Urinary bladder (tissue), 4 donors: ENCODE results near the gene DAZAP1. TPM values are rescaled to one million over a fixed set of nuclear protein-coding genes. Genes with fewer than 3 reads are reported as not detected.
"Not testable (repeated sequence)": the region's sequence is repeated elsewhere in the genome, so short reads cannot be mapped to it uniquely, and the experiment has no call there.

Experiments used
- DNase-seq: peaks from one replicate; pipeline ENCODE4 v3.0.0-alpha.2; 2015; ENCODE audit errors: extremely low spot score
- H3K27ac ChIP-seq: one replicate; pipeline ENCODE4 v1.5.1; 2013; ENCODE audit warnings: low read depth, mild to moderate bottlenecking, moderate library complexity
- H3K36me3 ChIP-seq: one replicate; pipeline ENCODE4 v1.6.1; 2013; ENCODE audit warnings: mild to moderate bottlenecking, moderate library complexity; ENCODE audit not compliant: insufficient read depth
- H3K4me1 ChIP-seq: one replicate; pipeline ENCODE4 v1.6.1; 2013; ENCODE audit warnings: mild to moderate bottlenecking, moderate library complexity; ENCODE audit not compliant: insufficient read depth
- H3K4me3 ChIP-seq: one replicate; pipeline ENCODE4 v1.5.1; 2013; ENCODE audit warnings: low read depth, low read length
- WGBS: extraction: QIAGEN DNeasy Blood & Tissue Kit; methylation state at CpG from one replicate; pipeline ENCODE4 v1.1.7; 2013; 5-methylcytosine and 5-hydroxymethylcytosine counted together
- polyA plus RNA-seq: library from polyadenylated mRNA; stranded (reverse); fragments of 200-250 nt; gene quantifications from one replicate; pipeline ENCODE4 v1.2.3, GENCODE V29; 2013
- total RNA-seq: library from RNA; depleted of rRNA; stranded (reverse); fragments of >200 nt; gene quantifications from one replicate; pipeline ENCODE4 v1.2.3, GENCODE V29; 2014
- donor health status: healthy with polysubstance abuse.
- donor health status: healthy.

Gene DAZAP1
- total and polyA plus RNA-seq, 2 donors = 37.0 to 71.5 TPM

- peak; percentile 84 for DNase-seq
- Histone ChIP-seq H3K27ac (peak within 1 kb of the TSS; percentile 82), H3K4me1 (no peaks in the 10 kb centered on the region), H3K4me3 (peak within 1 kb of the TSS; percentile 95), H3K36me3 (peaks cover 9% of the 10 kb centered on the region)
- WGBS = 1% methylated on average over 100 of the region's 100 CpGs
Observed at GRCh38 chr19:1438035-1438932, 30.9 kb downstream of the DAZAP1 start, which contains the start of gene RPS15. Gene RPS15, plus strand, starts transcription at chr19:1438396. Its CDS starts 30 bp downstream, at chr19:1438426.

DNA sequence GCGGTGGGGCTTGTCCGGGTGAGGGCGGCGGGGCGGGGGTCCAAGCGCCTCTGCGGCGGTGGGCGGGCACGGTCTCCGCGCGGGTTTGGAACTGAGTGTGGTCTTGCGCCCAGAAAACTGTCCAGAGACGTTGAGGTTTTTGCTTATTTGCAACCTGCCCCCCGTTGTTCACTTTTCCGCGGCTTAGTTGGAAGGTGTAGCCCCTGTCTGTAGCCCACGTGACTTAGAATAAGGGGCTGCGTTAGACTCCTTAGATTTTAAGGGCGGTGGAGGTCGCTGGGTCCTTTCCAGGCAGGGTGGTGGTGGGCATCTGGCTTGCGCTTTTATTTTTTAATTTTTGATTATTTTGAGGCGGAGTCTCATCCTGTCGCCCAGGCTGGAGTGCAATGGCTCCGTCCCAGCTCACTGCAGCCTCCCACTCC, 31.6 kb downstream of the DAZAP1 start:
- WGBS = 1% methylated on average over 26 of the region's 26 CpGs
- Histone ChIP-seq H3K36me3 (peaks cover 4% of the 10 kb centered on the region), H3K4me3 (peak overlapping the region; percentile 95), H3K27ac (no peak overlapping the region), H3K4me1 (no peaks in the 10 kb centered on the region)
- no peak for DNase-seq

GRCh38 chr19:1439525-1440417, 32.4 kb downstream of the DAZAP1 start:
- H3K4me1 ChIP-seq, H3K27ac ChIP-seq, H3K4me3 ChIP-seq, H3K36me3 ChIP-seq, DNase-seq: not testable (repeated sequence)
- WGBS = 82% methylated on average over 57 of the region's 57 CpGs

- peaks cover 4% of the 10 kb centered on the region for H3K36me3 ChIP-seq
- H3K27ac ChIP-seq = no peak overlapping the region
- H3K4me1 ChIP-seq = peaks cover 2% of the 10 kb centered on the region
- 87% methylated on average over 15 of the region's 15 CpGs for WGBS
- DNase-seq = no peak
- H3K4me3 ChIP-seq = no peak overlapping the region
Observed at GRCh38 chr19:1440418-1440801, 33.0 kb downstream of the DAZAP1 start.

DNA sequence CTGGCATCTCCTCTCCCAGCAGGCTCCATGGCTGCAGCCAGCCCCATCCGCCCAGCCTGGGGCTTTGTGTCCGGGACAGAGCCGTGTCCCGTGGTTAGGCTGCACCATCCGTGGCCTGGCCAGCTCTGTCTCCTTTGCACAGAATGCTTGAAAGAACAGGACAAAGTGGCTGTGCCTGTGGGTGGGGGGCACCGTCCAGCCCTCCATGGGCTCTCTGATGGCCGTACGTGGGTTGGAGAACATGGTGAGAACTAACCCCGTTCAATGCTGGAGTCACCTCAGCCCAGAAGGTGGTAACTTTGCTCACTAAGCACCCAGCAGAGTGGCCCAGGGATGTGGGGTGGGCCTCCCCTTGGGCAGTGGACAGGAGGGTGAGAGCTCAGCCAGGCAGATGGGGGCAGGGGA, 33.6 kb downstream of the DAZAP1 start:
- no peak overlapping the region for H3K4me3 ChIP-seq
- WGBS = 92% methylated on average over 9 of the region's 9 CpGs
- H3K4me1 ChIP-seq = peaks cover 3% of the 10 kb centered on the region
- H3K36me3 ChIP-seq = peaks cover 4% of the 10 kb centered on the region
- DNase-seq = no peak
- no peak overlapping the region for H3K27ac ChIP-seq

DNA sequence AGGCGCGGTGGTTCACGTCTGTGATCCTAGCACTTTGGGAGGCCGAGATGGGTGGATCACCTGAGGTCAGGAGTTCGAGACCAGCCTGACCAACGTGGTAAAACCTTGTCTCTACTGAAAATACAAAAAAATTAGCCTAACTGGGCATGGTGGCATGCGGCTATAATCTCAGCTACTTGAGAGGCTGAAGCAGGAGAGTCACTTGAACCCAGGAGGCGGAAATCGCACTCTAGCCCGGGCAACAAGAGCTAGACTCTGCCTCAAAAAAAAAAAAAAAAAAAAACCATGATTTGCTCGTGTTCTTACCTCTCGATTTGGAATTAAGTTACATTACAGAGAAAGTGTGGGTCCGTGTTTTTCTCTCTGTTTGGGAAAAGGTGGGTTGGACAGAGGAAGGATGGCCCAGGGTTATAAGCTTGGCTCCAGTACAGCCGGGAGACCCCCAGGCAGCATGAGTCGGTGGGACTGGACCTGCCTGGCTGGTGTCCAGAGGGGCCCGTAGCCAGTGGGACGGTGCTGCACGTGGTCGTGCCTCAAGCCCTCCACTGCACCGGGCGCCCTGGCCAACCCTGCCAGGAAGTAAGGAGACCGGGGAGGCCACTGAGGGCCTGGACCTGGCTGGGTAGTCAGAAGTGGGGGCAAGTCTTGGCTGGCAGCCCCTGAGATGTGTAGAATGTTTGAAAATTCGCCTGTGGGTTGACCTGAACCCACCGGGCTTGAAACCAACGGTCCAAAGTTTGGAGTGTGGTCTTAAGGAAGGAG, 34.5 kb downstream of the DAZAP1 start:
- Histone ChIP-seq H3K36me3 (peaks cover 4% of the 10 kb centered on the region), H3K4me1 (peaks cover 5% of the 10 kb centered on the region), H3K27ac (no peak overlapping the region), H3K4me3 (no peak overlapping the region)
- no peak for DNase-seq
- 84% methylated on average over 25 of the region's 25 CpGs for WGBS

- peak overlapping the region; percentile 28 for H3K4me3 ChIP-seq
Observed at GRCh38 chr19:1445185-1445931, 38.0 kb downstream of the DAZAP1 start.

DNA sequence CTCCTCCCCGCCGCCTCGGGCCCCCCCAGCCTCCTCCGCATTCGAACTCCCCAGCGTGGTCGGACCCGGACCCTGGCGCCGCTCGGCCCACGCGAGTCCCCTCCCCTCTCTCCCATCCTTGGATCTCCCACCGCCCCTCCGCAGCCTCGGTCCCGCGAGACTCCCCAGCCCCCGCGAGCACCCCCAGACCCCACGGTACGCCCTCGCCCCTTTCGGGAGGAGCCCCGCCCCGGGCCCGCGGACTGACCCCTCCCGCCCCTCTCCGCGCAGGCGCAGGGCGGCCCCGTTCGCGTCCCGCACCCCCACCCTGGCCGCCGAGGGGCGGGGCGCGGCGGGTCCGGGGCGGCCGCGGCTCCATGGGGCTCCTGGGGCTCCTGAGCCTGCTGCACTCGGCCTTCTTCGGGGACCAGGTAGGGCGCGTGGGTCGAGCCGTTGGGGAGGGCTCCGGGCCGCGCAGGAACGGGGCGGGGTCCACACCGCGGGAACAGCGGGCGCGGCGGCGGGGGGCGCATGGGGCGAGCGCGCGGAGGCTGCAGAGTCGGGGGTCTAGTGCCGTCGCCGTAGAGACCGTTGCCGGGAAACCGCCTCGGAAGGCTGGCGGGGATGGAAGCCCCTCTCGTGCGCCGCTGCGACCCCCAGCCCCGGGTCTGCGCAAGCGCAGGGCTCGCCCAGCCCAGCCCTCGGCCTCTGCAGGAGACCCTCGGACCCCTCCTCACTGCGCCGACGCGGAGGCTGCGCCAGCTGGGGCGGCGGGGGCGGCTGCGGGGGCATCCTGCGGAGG, 38.7 kb downstream of the DAZAP1 start:
- 1% methylated on average over 99 of the region's 99 CpGs for WGBS
- DNase-seq = no peak
- peaks cover 5% of the 10 kb centered on the region for H3K4me1 ChIP-seq
- no peaks in the 10 kb centered on the region for H3K36me3 ChIP-seq
- H3K27ac ChIP-seq = no peak overlapping the region
- peak overlapping the region; percentile 27 for H3K4me3 ChIP-seq

More at GRCh38 chr19:1445185-1445931, 38.0 kb downstream of the DAZAP1 start:
- H3K4me1 ChIP-seq = peaks cover 5% of the 10 kb centered on the region
- H3K36me3 ChIP-seq = peaks cover 4% of the 10 kb centered on the region
- no peak for DNase-seq
- no peak overlapping the region for H3K27ac ChIP-seq
- WGBS = 2% methylated on average over 70 of the region's 70 CpGs

- Histone ChIP-seq H3K4me1 (peaks cover 5% of the 10 kb centered on the region), H3K4me3 (no peak overlapping the region), H3K36me3 (no peaks in the 10 kb centered on the region), H3K27ac (no peak overlapping the region)
- 4% methylated on average over 63 of the region's 63 CpGs for WGBS
- DNase-seq = no peak
Observed at GRCh38 chr19:1446713-1447481, 39.5 kb downstream of the DAZAP1 start.

- Histone ChIP-seq H3K4me3 (no peak overlapping the region), H3K4me1 (peaks cover 5% of the 10 kb centered on the region), H3K36me3 (no peaks in the 10 kb centered on the region), H3K27ac (no peak overlapping the region)
- DNase-seq = no peak
- 26% methylated on average over 4 of the region's 4 CpGs for WGBS
Observed at GRCh38 chr19:1447504-1447903, 40.1 kb downstream of the DAZAP1 start.

DNA sequence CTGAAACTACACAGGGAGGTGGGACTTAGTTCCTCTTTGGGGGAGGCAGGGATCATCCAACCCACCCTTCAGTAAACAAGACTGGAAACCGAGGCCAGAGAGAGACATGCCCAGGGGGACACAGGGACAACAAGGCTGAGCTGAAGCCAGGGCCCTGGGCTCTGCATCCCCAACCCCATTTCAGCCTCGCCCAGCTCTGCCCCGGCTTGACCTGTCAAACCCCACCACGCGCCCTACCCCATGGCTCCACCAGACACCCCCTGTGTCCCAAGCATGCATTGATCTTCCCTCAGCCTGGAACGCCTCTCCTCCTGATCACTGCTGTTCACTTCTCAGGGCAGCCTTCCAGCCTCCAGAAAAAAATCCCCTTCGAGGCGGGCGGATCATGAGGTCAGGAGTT, 40.6 kb downstream of the DAZAP1 start:
- WGBS = 86% methylated on average over 9 of the region's 9 CpGs
- Histone ChIP-seq H3K4me1 (peaks cover 5% of the 10 kb centered on the region), H3K4me3 (no peak overlapping the region), H3K27ac (no peak overlapping the region), H3K36me3 (no peaks in the 10 kb centered on the region)
- no peak for DNase-seq
